ENCODE measurements around the gene MS4A15. TPM values are rescaled to one million over a fixed set of nuclear protein-coding genes. Genes with fewer than 3 reads are reported as not detected.
"Not testable (repeated sequence)": the region's sequence is repeated elsewhere in the genome, so short reads cannot be mapped to it uniquely, and the experiment has no call there.

MS4A15 gene
- polyA plus RNA-seq, 3 donors from 2014 or later = not detected

DNA sequence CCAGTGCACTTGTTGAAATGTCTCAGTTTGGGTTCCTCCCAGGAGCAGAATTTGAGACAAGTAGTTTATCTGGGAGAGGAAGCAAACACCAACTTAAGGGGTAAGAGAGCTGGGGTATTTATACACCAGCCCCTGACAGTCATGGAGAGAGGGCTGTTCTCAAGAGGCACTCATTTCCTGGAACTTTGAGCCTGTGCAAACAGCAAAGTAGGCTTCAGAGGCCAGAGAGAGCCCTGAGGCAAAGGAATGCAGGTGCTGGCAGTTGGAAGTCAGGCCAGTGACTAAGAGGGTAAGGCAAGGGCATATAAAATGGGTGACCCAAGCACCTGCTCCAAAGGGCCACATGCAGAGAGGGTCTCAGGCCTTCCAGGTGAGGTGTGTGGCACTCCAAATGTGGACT, 16.1 kb upstream of the MS4A15 start:
- H3K4me1 Mint-ChIP-seq = no peaks in the 10 kb centered on the region
- H3K4me3 Mint-ChIP-seq = no peak overlapping the region

GRCh38 chr11:60741421-60741820, 15.2 kb upstream of the MS4A15 start:
- peaks cover 2 to 3% (median 3%) of the 10 kb centered on the region in 3 donors for H3K27me3 Mint-ChIP-seq (ENCODE audit: low read depth in 3 of 3)
- no peak overlapping the region for H3K4me3 Mint-ChIP-seq
- H3K4me1 Mint-ChIP-seq = no peaks in the 10 kb centered on the region
- no peaks in the 10 kb centered on the region for H3K36me3 Mint-ChIP-seq
- peaks cover 0 to 4% (median 0%) of the 10 kb centered on the region in 6 donors for H3K9me3 Mint-ChIP-seq
- H3K27ac Mint-ChIP-seq = no peak overlapping the region
- DNase-seq = no peak

More for the DNA sequence above, 16.1 kb upstream of the MS4A15 start:
- peaks cover 0 to 4% (median 0%) of the 10 kb centered on the region in 6 donors for H3K9me3 Mint-ChIP-seq
- no peaks in the 10 kb centered on the region for H3K36me3 Mint-ChIP-seq
- peaks cover 2 to 5% (median 3%) of the 10 kb centered on the region in 3 donors for H3K27me3 Mint-ChIP-seq (ENCODE audit: low read depth in 3 of 3)
- H3K27ac Mint-ChIP-seq = no peak overlapping the region
- no peak for DNase-seq

DNA sequence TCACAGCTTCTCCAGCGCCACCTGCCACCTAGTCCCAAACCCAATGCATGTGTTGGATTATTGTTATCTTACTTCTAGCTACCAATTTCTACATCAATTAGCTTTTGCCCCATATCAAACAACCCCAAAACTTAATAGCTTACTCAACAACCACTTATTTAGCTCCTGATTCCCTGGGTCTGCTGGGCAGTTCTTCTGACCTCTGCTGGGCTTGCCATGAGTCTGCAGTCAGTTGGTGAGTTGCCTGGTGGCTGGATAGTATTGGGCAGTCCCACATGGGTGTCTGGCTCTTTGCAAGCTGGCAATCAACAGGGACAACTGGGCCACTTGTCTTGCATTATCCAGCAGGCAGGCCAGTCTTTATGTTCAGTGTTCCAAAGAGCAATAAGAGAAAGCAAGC, 13.6 kb upstream of the MS4A15 start:
- Mint-ChIP-seq H3K4me1 (no peaks in the 10 kb centered on the region), H3K4me3 (no peak overlapping the region), H3K36me3 (no peaks in the 10 kb centered on the region), H3K9me3 (peaks cover 0 to 4% (median 0%) of the 10 kb centered on the region in 6 donors), H3K27me3 (ENCODE audit: low read depth in 3 of 3) (peaks cover 2 to 3% (median 3%) of the 10 kb centered on the region in 3 donors), H3K27ac (no peak overlapping the region)
- no peak for DNase-seq

DNA sequence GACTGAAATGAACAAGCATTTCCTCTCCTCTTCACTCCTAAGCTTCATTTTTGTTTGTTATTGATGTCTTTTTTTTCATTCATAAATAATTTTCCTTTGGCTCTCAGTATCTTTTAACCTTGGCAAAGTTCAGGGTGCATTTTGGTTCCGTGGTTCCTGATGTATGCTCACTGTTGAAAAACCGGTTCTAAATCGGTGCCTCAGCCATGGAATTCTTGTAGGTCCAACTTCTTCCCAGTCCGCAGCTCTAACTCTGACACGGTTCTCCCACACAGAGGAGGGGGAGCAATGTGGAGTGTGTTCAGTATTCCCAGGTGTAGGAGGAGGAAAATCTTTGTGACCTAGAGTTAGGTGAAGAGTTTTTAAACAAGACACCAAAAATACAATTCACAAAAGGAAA, 12.6 kb upstream of the MS4A15 start:
- Mint-ChIP-seq H3K27ac (no peak overlapping the region), H3K4me3 (no peak overlapping the region), H3K9me3 (peaks cover 0 to 4% (median 0%) of the 10 kb centered on the region in 6 donors), H3K27me3 (ENCODE audit: low read depth in 3 of 3) (peaks cover 0 to 3% (median 3%) of the 10 kb centered on the region in 3 donors), H3K36me3 (no peaks in the 10 kb centered on the region), H3K4me1 (no peaks in the 10 kb centered on the region)
- no peak for DNase-seq

DNA sequence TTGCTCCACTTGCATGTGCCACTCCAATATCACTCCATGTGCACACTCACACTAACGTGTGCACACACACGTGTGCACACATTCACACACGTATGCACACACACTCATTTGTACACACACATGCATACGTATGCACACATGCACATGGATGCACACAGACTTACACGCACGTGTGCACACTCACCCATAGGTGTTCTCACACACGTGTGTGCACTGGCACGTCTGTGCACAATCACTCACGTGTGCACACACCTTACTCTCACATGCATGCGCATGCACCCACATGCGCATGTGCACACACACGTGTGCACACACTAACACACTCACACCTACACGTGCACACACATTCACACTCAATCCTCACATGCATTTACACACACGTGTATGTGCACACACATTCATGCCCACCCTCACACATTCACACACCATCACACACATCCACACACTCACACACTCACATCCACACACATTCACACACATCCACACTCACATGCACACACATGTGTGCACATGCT, 9.3 kb upstream of the MS4A15 start:
- Mint-ChIP-seq H3K27ac (no peak overlapping the region), H3K36me3 (no peaks in the 10 kb centered on the region), H3K4me3 (no peak overlapping the region), H3K9me3 (peaks cover 0 to 4% (median 0%) of the 10 kb centered on the region in 6 donors), H3K27me3 (ENCODE audit: low read depth in 3 of 3) (peaks cover 0 to 4% (median 3%) of the 10 kb centered on the region in 3 donors), H3K4me1 (no peaks in the 10 kb centered on the region)
- no peak for DNase-seq

GRCh38 chr11:60748225-60748624, 8.4 kb upstream of the MS4A15 start:
- H3K9me3 Mint-ChIP-seq = peaks cover 0 to 4% (median 0%) of the 10 kb centered on the region in 6 donors
- no peak overlapping the region for H3K27ac Mint-ChIP-seq
- no peaks in the 10 kb centered on the region for H3K36me3 Mint-ChIP-seq
- peaks cover 0 to 3% (median 3%) of the 10 kb centered on the region in 3 donors for H3K27me3 Mint-ChIP-seq (ENCODE audit: low read depth in 3 of 3)
- no peaks in the 10 kb centered on the region for H3K4me1 Mint-ChIP-seq
- no peak for DNase-seq
- H3K4me3 Mint-ChIP-seq = no peak overlapping the region

DNA sequence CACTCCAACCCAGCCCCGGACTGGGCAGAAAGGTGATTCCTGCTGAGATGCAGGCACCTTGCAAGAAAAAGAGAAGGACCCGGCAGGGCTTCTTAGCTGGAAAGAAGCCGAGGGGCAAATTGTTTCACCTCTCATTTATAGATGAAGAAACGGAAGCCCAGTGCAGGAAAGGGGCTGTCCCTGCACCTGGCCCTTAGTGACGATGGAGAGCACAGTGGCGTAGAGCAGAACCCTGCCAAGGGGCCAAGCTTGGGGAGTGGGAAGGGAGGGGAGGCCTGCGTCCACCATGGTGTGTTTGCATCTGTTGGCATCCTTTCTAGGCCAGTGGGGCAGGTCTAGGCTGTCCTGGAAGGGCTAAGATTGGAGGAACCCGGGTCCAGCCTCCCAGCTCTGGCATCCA, 7.8 kb upstream of the MS4A15 start:
- H3K27ac Mint-ChIP-seq = no peak overlapping the region
- no peaks in the 10 kb centered on the region for H3K4me1 Mint-ChIP-seq
- H3K36me3 Mint-ChIP-seq = no peaks in the 10 kb centered on the region
- no peak overlapping the region for H3K4me3 Mint-ChIP-seq
- peaks cover 0 to 3% (median 2%) of the 10 kb centered on the region in 3 donors for H3K27me3 Mint-ChIP-seq (ENCODE audit: low read depth in 3 of 3)
- peaks cover 0 to 4% (median 0%) of the 10 kb centered on the region in 6 donors for H3K9me3 Mint-ChIP-seq
- no peak for DNase-seq

DNA sequence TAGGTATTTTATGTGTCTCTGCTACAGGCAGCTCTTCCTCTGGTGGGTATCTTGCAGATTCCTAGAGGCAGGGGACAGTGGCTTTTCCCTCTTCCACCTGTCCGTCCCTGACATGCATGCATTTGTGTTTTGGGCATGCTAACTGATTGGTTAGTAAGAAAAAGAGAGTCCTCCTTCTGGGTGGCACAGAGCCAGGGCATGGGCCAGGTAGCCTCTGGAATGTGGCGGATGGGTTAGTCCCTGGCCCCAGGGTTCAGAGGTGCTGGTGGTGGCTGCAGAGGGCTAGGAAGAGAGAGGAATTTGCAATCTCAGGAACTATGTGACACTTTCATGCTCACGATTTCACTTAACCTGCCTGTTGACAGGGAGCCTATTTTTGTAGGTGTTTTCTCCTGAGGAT, 5.8 kb upstream of the MS4A15 start:
- no peak overlapping the region for H3K4me3 Mint-ChIP-seq
- H3K27me3 Mint-ChIP-seq (ENCODE audit: low read depth in 3 of 3) = peaks cover 0 to 5% (median 2%) of the 10 kb centered on the region in 3 donors
- no peaks in the 10 kb centered on the region for H3K36me3 Mint-ChIP-seq
- DNase-seq = no peak
- H3K27ac Mint-ChIP-seq = no peak overlapping the region
- no peaks in the 10 kb centered on the region for H3K4me1 Mint-ChIP-seq
- H3K9me3 Mint-ChIP-seq = no peaks in the 10 kb centered on the region

GRCh38 chr11:60753309-60753708, 3.4 kb upstream of the MS4A15 start:
- Mint-ChIP-seq H3K27me3 (ENCODE audit: low read depth in 3 of 3) (peaks cover 0 to 17% (median 2%) of the 10 kb centered on the region in 3 donors), H3K36me3 (no peaks in the 10 kb centered on the region), H3K9me3 (no peaks in the 10 kb centered on the region)

DNA sequence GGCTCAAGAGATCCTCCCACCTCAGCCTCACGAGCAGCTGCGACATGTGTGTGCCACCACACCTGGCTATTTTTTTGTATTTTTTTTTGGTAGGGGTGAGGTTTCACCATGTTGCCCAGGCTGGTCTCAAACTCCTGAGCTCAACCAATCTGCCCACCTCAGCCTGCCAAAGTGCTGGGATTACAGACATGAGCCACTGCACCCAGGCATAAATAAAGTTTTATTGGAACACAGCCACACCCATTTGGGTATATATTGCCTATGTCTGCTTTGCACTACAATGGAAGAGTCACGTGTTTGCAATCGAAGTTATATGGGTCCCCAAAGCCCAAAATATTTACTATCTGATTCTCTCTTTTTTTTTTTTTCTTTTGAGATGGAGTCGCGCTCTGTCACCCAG, 1.8 kb upstream of the MS4A15 start:
- H3K9me3 Mint-ChIP-seq = no peaks in the 10 kb centered on the region
- no peaks in the 10 kb centered on the region for H3K4me1 Mint-ChIP-seq
- no peak for DNase-seq
- H3K27me3 Mint-ChIP-seq (ENCODE audit: low read depth in 3 of 3) = peaks cover 0 to 17% (median 2%) of the 10 kb centered on the region in 3 donors
- no peaks in the 10 kb centered on the region for H3K36me3 Mint-ChIP-seq
- no peak overlapping the region for H3K27ac Mint-ChIP-seq
- no peak overlapping the region for H3K4me3 Mint-ChIP-seq

More at GRCh38 chr11:60753309-60753708, 3.4 kb upstream of the MS4A15 start:
- H3K4me3 Mint-ChIP-seq = no peak overlapping the region
- no peaks in the 10 kb centered on the region for H3K4me1 Mint-ChIP-seq
- H3K27ac Mint-ChIP-seq = no peak overlapping the region
- no peak for DNase-seq

- Mint-ChIP-seq H3K27ac (no peak overlapping the region), H3K9me3 (no peaks in the 10 kb centered on the region), H3K4me3 (no peak overlapping the region), H3K4me1 (no peaks in the 10 kb centered on the region), H3K36me3 (no peaks in the 10 kb centered on the region), H3K27me3 (ENCODE audit: low read depth in 3 of 3) (peaks cover 0 to 14% (median 2%) of the 10 kb centered on the region in 3 donors)
- no peak for DNase-seq
Measured at GRCh38 chr11:60757231-60757800, 649 bp downstream of the MS4A15 start.

DNA sequence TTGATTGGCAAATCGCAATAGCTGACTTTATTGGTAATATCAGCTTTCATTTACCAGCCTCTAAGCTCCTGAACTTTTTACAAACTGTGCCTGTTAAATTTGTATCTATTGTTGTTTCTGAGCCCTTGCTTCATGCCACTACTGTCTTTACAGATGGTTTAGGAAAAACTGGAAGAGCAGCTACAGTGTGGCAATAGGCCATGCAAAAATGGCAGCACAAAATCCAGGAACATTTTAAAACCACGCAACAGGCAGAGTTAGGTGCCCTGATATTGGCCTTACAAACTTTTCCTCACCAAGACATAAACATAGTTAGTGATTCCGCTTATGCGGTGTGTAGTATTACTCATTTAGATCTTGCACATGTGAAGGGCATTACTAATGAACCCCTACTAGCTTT, 2.0 kb downstream of the MS4A15 start:
- peaks cover 0 to 14% (median 2%) of the 10 kb centered on the region in 3 donors for H3K27me3 Mint-ChIP-seq (ENCODE audit: low read depth in 3 of 3)
- not testable (repeated sequence) for H3K27ac Mint-ChIP-seq, H3K9me3 Mint-ChIP-seq

DNA sequence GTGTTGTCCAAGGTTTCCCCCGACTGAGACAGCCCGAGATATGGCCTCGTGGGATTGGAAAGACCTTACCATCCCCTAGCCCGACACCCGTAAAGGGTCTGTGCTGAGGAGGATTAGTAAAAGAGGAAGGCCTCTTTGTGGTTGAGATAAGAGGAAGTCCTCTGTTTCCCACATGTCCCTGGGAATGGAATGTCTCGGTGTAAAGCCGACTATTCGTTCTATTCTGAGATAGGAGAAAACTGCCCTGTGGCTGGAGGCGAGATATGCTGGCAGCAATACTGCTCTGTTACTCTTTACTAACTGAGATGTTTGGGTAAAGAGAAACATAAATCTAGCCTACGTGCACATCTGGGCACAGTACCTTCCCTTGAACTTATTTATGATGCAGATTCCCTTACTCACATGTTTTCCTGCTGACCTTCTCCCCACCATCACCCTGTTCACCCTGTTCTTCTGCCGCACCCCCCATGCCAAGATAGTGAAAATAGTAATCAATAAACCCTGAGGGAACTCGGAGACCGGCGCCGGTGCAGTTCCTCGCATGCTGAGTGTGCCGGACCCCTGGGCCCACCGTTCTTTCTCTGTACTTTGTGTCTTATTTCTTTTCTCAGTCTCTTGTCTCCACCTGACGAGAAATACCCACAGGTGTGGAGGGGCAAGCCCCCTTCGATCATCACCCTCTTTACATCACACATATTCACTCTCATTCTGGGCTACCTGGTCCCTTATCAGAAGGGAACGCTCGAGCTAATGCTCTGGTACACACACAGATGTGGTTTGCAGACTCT, 3.0 kb downstream of the MS4A15 start:
- not testable (repeated sequence) for H3K4me1 Mint-ChIP-seq, H3K4me3 Mint-ChIP-seq, H3K27ac Mint-ChIP-seq, H3K9me3 Mint-ChIP-seq, H3K36me3 Mint-ChIP-seq, DNase-seq
- H3K27me3 Mint-ChIP-seq (ENCODE audit: low read depth in 3 of 3) = peaks cover 0 to 14% (median 2%) of the 10 kb centered on the region in 3 donors

More for the DNA sequence above, 2.0 kb downstream of the MS4A15 start:
- H3K4me1 Mint-ChIP-seq, H3K4me3 Mint-ChIP-seq, DNase-seq, H3K36me3 Mint-ChIP-seq: not testable (repeated sequence)

DNA sequence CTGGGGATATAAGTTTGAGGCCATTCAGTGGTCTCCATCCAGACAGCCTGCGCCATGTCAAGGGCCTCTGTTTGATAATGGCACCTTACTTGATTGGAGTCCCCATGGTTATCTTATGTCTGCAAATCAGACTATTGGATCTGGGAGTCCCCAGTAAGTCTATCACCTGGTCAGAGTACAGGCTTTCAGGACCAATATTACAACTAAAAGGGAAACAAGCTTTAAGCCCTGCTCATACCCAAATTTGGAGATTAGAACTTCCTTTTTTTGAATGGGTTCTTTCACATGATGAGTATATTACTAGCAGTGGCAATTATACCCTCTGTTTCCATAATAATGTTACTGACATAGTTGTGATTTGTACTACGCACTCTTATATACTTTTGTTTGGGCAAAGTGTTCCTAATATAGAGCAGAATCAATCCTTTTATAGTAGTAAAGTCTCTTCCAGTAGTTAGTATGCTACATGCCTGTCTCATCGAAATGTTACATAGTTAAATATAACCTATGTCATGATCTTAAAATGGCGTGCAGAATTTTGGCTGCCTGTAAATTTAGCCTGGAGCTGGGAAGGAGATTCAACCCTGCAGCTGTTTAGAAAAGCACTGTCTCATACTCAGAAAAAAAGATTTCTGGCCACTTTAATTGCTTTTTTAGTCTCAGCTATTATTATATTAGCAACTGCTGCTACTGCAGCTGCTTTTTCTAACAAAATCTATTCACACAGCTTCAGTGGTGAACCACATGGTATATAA, 4.9 kb downstream of the MS4A15 start:
- H3K27ac Mint-ChIP-seq = no peak overlapping the region
- H3K9me3 Mint-ChIP-seq = no peaks in the 10 kb centered on the region
- H3K27me3 Mint-ChIP-seq (ENCODE audit: low read depth in 3 of 3) = peaks cover 2 to 12% (median 2%) of the 10 kb centered on the region in 3 donors

More for the DNA sequence above, 4.9 kb downstream of the MS4A15 start:
- no peak for DNase-seq
- H3K4me1 Mint-ChIP-seq = no peaks in the 10 kb centered on the region
- H3K36me3 Mint-ChIP-seq = no peaks in the 10 kb centered on the region
- no peak overlapping the region for H3K4me3 Mint-ChIP-seq
